Activated gamma-delta T cell treated with anti-CD3 and anti-CD28 coated beads, Interleukin-2, amount 50 U/mL, for 16 hours (primary cell): ENCODE results near the gene CACNA2D3.
"Not testable (repeated sequence)": the region's sequence is repeated elsewhere in the genome, so short reads cannot be mapped to it uniquely, and the experiment has no call there.

Experiments
- DNase-seq: peaks from one replicate; pipeline ENCODE4 v3.0.0-alpha.2; 2020; ENCODE audit warnings: low read depth

Gene CACNA2D3

GRCh38 chr3:54631516-54632325, 509.4 kb downstream of the CACNA2D3 start:
- DNase-seq, result no peak

- no peak for DNase-seq
Measured at GRCh38 chr3:54632326-54632665, 509.9 kb downstream of the CACNA2D3 start.

GRCh38 chr3:54632834-54633233, 510.5 kb downstream of the CACNA2D3 start:
- no peak for DNase-seq

- DNase-seq, result no peak
Measured at GRCh38 chr3:54633444-54634121, 511.2 kb downstream of the CACNA2D3 start.

- DNase-seq, result no peak
Measured at GRCh38 chr3:54634122-54634469, 511.7 kb downstream of the CACNA2D3 start.

- DNase-seq, result not testable (repeated sequence)
Measured at GRCh38 chr3:54639790-54640372, 517.5 kb downstream of the CACNA2D3 start.

GRCh38 chr3:54641226-54642014, 519.1 kb downstream of the CACNA2D3 start:
- DNase-seq, result no peak

- DNase-seq, result no peak
Measured at GRCh38 chr3:54642147-54642546, 519.8 kb downstream of the CACNA2D3 start.

- no peak for DNase-seq
Measured at GRCh38 chr3:54647721-54648120, 525.4 kb downstream of the CACNA2D3 start.

- no peak for DNase-seq
Measured at GRCh38 chr3:54649551-54649950, 527.2 kb downstream of the CACNA2D3 start.

GRCh38 chr3:54653456-54654195, 531.3 kb downstream of the CACNA2D3 start:
- no peak for DNase-seq

- no peak for DNase-seq
Measured at GRCh38 chr3:54654776-54655175, 532.4 kb downstream of the CACNA2D3 start.

GRCh38 chr3:54659347-54659746, 537.0 kb downstream of the CACNA2D3 start:
- no peak for DNase-seq

- no peak for DNase-seq
Measured at GRCh38 chr3:54660714-54661132, 538.4 kb downstream of the CACNA2D3 start.

- DNase-seq, result no peak
Measured at GRCh38 chr3:54661151-54661550, 538.8 kb downstream of the CACNA2D3 start.

- DNase-seq, result no peak
Measured at GRCh38 chr3:54663501-54664011, 541.2 kb downstream of the CACNA2D3 start.

- no peak for DNase-seq
Measured at GRCh38 chr3:54665016-54665600, 542.8 kb downstream of the CACNA2D3 start.

- DNase-seq, result no peak
Measured at GRCh38 chr3:54668236-54668635, 545.9 kb downstream of the CACNA2D3 start.

- no peak for DNase-seq
Measured at GRCh38 chr3:54670201-54671000, 548.0 kb downstream of the CACNA2D3 start.

GRCh38 chr3:54671511-54671910, 549.2 kb downstream of the CACNA2D3 start:
- DNase-seq, result no peak
